Stimulated activated effector memory CD8-positive, alpha-beta T cell treated with anti-CD3 and anti-CD28 coated beads, Interleukin-12 subunit alpha, Interleukin-12 subunit beta, amount 100 ng/mL, for 72 hours (primary cell): ENCODE measurements around the gene C1orf159.

ENCODE experiments used
- ATAC-seq: fragments of 150-1000 bp; cut with Tn5 transposase; 2 replicates; pipeline ENCODE4 v1.10.0; 2021
- DNase-seq, 2 donors: peaks; one replicate each; pipeline ENCODE4 v3.0.0; 2021 to 2022; ENCODE audit warnings: low spot score in 2 of 2
- H3K27ac Mint-ChIP-seq: one replicate; pipeline ENCODE4 v1.8.0; 2022; ENCODE audit warnings: mild to moderate bottlenecking, mixed read lengths
- H3K36me3 Mint-ChIP-seq: one replicate; pipeline ENCODE4 v1.8.0; 2022; ENCODE audit warnings: mild to moderate bottlenecking, mixed read lengths
- H3K4me1 Mint-ChIP-seq: one replicate; pipeline ENCODE4 v1.8.0; 2022; ENCODE audit warnings: mixed read lengths
- H3K4me3 Mint-ChIP-seq: one replicate; pipeline ENCODE4 v1.8.0; 2022; ENCODE audit warnings: mild to moderate bottlenecking, mixed read lengths
- H3K9me3 Mint-ChIP-seq: one replicate; pipeline ENCODE4 v1.8.0; 2022; ENCODE audit warnings: mixed read lengths

C1orf159 gene

GRCh38 chr1:1039145-1039910 lies 76.6 kb downstream of the C1orf159 start:
- peak; percentile 65 for ATAC-seq

GRCh38 chr1:1038694-1039093 lies 77.2 kb downstream of the C1orf159 start:
- peak; percentile 16 for ATAC-seq
- no peak overlapping the region for H3K27ac Mint-ChIP-seq
- peaks cover 7% of the 10 kb centered on the region for H3K36me3 Mint-ChIP-seq
- no peak for DNase-seq
- H3K4me1 Mint-ChIP-seq: peaks cover 30% of the 10 kb centered on the region
- H3K9me3 Mint-ChIP-seq: no peaks in the 10 kb centered on the region
- peak overlapping the region; percentile 77 for H3K4me3 Mint-ChIP-seq

More at GRCh38 chr1:1039145-1039910, 76.6 kb downstream of the C1orf159 start:
- peak overlapping the region; percentile 46 for H3K27ac Mint-ChIP-seq
- H3K9me3 Mint-ChIP-seq: no peaks in the 10 kb centered on the region
- no peak for DNase-seq
- H3K4me1 Mint-ChIP-seq: peaks cover 30% of the 10 kb centered on the region
- peak overlapping the region; percentile 77 for H3K4me3 Mint-ChIP-seq
- peaks cover 7% of the 10 kb centered on the region for H3K36me3 Mint-ChIP-seq

- peaks cover 7% of the 10 kb centered on the region for H3K36me3 Mint-ChIP-seq
- no peak for ATAC-seq
- no peaks in the 10 kb centered on the region for H3K9me3 Mint-ChIP-seq
- no peak for DNase-seq
- H3K4me3 Mint-ChIP-seq: no peak overlapping the region
- H3K4me1 Mint-ChIP-seq: peaks cover 26% of the 10 kb centered on the region
- H3K27ac Mint-ChIP-seq: no peak overlapping the region
These were observed 78.2 kb downstream of the C1orf159 start for GRCh38 chr1:1037366-1038327.

GRCh38 chr1:1035291-1035943 lies 80.5 kb downstream of the C1orf159 start:
- Mint-ChIP-seq H3K4me1 (peaks cover 35% of the 10 kb centered on the region), H3K9me3 (no peaks in the 10 kb centered on the region), H3K27ac (no peak overlapping the region), H3K36me3 (peaks cover 13% of the 10 kb centered on the region), H3K4me3 (no peak overlapping the region)
- ATAC-seq: no peak
- no peak for DNase-seq

GRCh38 chr1:1034439-1034781 lies 81.5 kb downstream of the C1orf159 start:
- Mint-ChIP-seq H3K4me1 (peaks cover 28% of the 10 kb centered on the region), H3K4me3 (peak overlapping the region; percentile 67), H3K27ac (no peak overlapping the region), H3K9me3 (no peaks in the 10 kb centered on the region), H3K36me3 (peaks cover 13% of the 10 kb centered on the region)
- DNase-seq: no peak
- no peak for ATAC-seq

GRCh38 chr1:1033731-1034438 lies 82.0 kb downstream of the C1orf159 start:
- Mint-ChIP-seq H3K27ac (no peak overlapping the region), H3K4me3 (peak overlapping the region; percentile 67), H3K9me3 (no peaks in the 10 kb centered on the region), H3K4me1 (peaks cover 23% of the 10 kb centered on the region), H3K36me3 (peaks cover 13% of the 10 kb centered on the region)
- no peak for DNase-seq
- ATAC-seq: no peak

- Mint-ChIP-seq H3K27ac (no peak overlapping the region), H3K36me3 (peaks cover 5% of the 10 kb centered on the region), H3K4me3 (peak overlapping the region; percentile 67), H3K4me1 (peaks cover 16% of the 10 kb centered on the region), H3K9me3 (no peaks in the 10 kb centered on the region)
- ATAC-seq (peak; percentile 94), DNase-seq (peak; percentile 81 to 94)
These were observed 82.8 kb downstream of the C1orf159 start for GRCh38 chr1:1033009-1033587.

GRCh38 chr1:1032424-1032823 lies 83.5 kb downstream of the C1orf159 start:
- Mint-ChIP-seq H3K4me3 (peak overlapping the region; percentile 67), H3K9me3 (no peaks in the 10 kb centered on the region), H3K4me1 (peaks cover 16% of the 10 kb centered on the region), H3K27ac (peak overlapping the region; percentile 29), H3K36me3 (peaks cover 5% of the 10 kb centered on the region)
- no peak for DNase-seq
- ATAC-seq: no peak
